NB4 (cell line): ENCODE measurements around the gene TUBB3.
A peak's percentile ranks its signal among the peaks of the same experiment; 100 is the strongest.

ENCODE experiments used
- DNase-seq: peaks from one replicate; pipeline ENCODE4 v3.0.0; 2010; ENCODE audit warnings: low read depth
- H3K4me3 ChIP-seq: one replicate; pipeline ENCODE4 v1.5.1; 2011; ENCODE audit warnings: mild to moderate bottlenecking, low read depth, low read length, moderate library complexity
- CTCF ChIP-seq: IDR thresholded peaks from one replicate; pipeline ENCODE4 v1.5.1; 2012; ENCODE audit warnings: low read depth, low read length
- MAX ChIP-seq: IDR thresholded peaks from 2 replicates; pipeline ENCODE4 v1.6.1; 2011; ENCODE audit warnings: low read depth, low read length
- MYC ChIP-seq: IDR thresholded peaks from 2 replicates; pipeline ENCODE4 v1.6.1; 2011; ENCODE audit warnings: low read depth, low read length
- POLR2A ChIP-seq: IDR thresholded peaks from 2 replicates; pipeline ENCODE4 v1.6.1; 2011; ENCODE audit warnings: mild to moderate bottlenecking; ENCODE audit not compliant: insufficient read length; ENCODE audit errors: extremely low read depth

The TUBB3 gene

DNA sequence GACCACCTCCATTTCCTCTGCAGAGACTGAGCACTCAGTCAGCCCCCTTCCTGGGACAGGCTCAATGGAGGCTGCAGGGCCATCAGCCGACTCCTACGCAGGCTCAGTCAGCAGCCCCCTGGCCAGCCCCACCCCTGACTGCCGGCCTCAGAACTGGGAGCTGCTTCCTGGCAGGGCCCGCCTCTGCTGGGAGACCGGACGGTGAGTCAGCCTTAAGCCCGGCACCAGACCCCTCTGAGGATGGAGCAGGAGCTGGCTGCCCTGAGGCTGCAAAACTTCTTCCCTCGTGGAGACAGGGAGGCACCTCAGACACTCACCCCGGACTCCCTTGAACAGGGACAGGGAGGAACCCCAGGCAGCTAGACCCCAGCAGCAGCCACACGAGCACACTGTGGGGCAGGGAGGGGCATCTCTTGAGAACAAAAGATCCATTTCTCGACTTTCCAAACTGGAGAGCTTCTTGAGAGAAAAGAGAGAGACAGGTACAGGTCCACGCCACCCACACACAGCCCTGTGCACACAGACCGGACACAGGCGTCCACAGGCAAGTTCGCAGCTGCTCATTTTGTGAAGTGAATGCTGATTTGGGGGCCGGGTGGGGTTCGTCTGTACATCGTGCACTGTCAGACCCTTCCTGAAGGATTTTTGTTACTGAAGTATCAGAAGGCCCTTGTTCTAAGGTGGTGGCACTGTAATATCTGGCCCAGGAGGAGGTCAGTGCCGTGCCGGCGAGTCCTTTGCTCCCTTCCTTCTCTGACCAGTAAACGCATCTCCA, 1.3 kb upstream of the TUBB3 start:
- DNase-seq = peak; percentile 97
- peak; percentile 44; the same call in 1 of the 2 replicates for TF ChIP-seq MYC
- no peak for TF ChIP-seq POLR2A
- no peak for TF ChIP-seq CTCF
- TF ChIP-seq MAX = peak; percentile 17; the same call in 1 of the 2 replicates
- peak overlapping the region; percentile 71 for H3K4me3 ChIP-seq

- DNase-seq = peak; percentile 96
- peak overlapping the region; percentile 71 for H3K4me3 ChIP-seq
- TF ChIP-seq MYC (peak; percentile 47), CTCF (no peak)
Observed at GRCh38 chr16:89922477-89922883, 662 bp upstream of the TUBB3 start.

DNA sequence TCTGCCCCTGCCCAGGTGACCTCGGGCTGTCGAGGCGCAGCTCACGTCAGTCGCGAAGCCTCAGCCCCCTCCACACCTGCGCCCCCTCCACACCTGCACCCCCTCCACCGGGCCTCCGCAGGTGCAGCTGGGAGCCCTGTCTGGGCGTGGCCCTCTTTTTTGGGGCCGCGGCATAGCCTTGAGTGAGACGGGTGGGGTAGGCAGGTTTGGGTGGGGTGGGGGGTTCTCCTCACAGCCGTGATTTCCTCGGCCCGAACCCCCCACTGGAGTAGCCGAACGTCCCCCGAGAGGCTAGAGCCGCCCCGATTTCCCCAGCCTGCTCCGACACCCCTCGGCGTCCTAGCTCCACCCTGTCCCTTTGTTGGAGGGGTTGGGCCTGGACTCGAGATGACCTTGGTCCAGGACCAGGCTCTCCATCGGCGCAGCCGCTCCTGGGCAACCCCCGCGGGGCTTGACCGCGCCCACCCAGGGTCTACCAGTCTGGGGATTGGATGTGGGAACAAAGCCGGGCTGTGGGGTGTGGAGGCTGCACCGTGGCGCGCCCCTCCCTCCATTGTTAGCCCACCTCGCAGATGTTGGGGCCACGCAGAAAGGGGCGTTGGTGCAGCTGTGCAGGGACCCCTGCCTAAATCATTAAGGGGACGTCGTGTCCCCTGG, 626 bp downstream of the TUBB3 start:
- no peak for TF ChIP-seq MAX
- TF ChIP-seq POLR2A = no peak
- no peak for TF ChIP-seq CTCF
- TF ChIP-seq MYC = no peak
- H3K4me3 ChIP-seq = no peak overlapping the region
- DNase-seq = peak; percentile 35

DNA sequence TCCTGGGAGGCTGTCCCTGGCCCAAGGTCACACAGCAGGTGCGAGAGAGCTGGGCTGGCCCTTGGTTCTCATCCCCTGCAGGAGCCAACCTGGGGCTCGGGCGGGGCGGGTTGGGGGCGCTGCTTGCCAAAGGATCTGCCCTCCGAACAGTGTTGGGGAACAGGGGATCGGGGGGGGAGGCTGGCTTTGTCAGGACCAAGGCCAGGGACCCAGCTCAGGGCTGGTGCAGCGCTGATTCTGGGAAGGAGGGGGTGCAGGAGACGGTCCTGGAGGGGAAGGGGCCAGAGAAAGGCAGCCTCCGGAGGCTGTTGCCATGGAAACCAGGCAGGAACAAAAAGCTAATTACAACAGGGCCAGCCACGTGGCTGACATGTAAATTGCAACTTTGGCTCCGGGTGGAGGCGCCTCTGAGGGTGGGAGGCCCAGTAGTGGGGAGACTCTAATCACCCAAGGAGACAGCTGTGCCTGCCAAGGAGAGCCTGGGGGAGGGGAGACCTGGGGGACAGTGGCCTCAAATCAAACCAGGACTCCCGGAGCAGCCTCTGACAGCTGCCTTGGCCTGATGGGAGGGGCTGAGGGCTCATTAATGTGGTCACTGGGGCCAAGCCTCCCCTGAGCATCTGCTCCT, 1.3 kb downstream of the TUBB3 start:
- DNase-seq = peak; percentile 76
- TF ChIP-seq MAX (peak; percentile 57), MYC (no peak), POLR2A (no peak)
- no peak overlapping the region for H3K4me3 ChIP-seq

- TF ChIP-seq POLR2A = no peak
- DNase-seq = peak; percentile 34
- no peak overlapping the region for H3K4me3 ChIP-seq
Observed at GRCh38 chr16:89924925-89925307, 1.8 kb downstream of the TUBB3 start.

GRCh38 chr16:89925596-89926079, 2.5 kb downstream of the TUBB3 start:
- TF ChIP-seq MAX (no peak), MYC (no peak), CTCF (no peak), POLR2A (no peak)
- peak; percentile 49 for DNase-seq
- H3K4me3 ChIP-seq = no peak overlapping the region
